Measurements from ENCODE around the gene TSKU.
"Not testable (repeated sequence)": the region's sequence is repeated elsewhere in the genome, so short reads cannot be mapped to it uniquely, and the experiment has no call there.

Gene TSKU

GRCh38 chr11:76825726-76826396, 42.7 kb downstream of the TSKU start:
- ChIA-PET CTCF (no interaction called here), POLR2A (no interaction called here)
- TF ChIP-seq CTCF (IDR thresholded peaks at IDR 0.05; ENCODE audit: control extremely low read depth, extremely low read depth, low read depth, missing control alignments), result no peak
- DNase-seq (ENCODE audit: extremely low spot score), result no peak

GRCh38 chr11:76826508-76826907, 43.4 kb downstream of the TSKU start:
- CTCF ChIA-PET; DNase-seq (ENCODE audit: extremely low spot score); POLR2A ChIA-PET: not testable (repeated sequence)

GRCh38 chr11:76827005-76827404, 43.8 kb downstream of the TSKU start:
- DNase-seq (ENCODE audit: extremely low spot score); POLR2A ChIA-PET; CTCF ChIA-PET: not testable (repeated sequence)

GRCh38 chr11:76830639-76831327, 47.6 kb downstream of the TSKU start:
- no peak for DNase-seq (ENCODE audit: extremely low spot score)
- ChIA-PET POLR2A (no interaction called here), CTCF (no interaction called here)
- TF ChIP-seq CTCF (IDR thresholded peaks at IDR 0.05; ENCODE audit: control extremely low read depth, extremely low read depth, low read depth, missing control alignments), result no peak

GRCh38 chr11:76831686-76832310, 48.6 kb downstream of the TSKU start:
- DNase-seq (ENCODE audit: extremely low spot score), result no peak
- ChIA-PET CTCF (no interaction called here), POLR2A (no interaction called here)
- no peak for TF ChIP-seq CTCF (IDR thresholded peaks at IDR 0.05; ENCODE audit: control extremely low read depth, extremely low read depth, low read depth, missing control alignments)

GRCh38 chr11:76832361-76832760, 49.2 kb downstream of the TSKU start:
- DNase-seq (ENCODE audit: extremely low spot score), result no peak
- CTCF ChIA-PET, result no interaction called here
- TF ChIP-seq CTCF (IDR thresholded peaks at IDR 0.05; ENCODE audit: control extremely low read depth, extremely low read depth, low read depth, missing control alignments), result no peak
- POLR2A ChIA-PET, result no interaction called here

- no peak for DNase-seq (ENCODE audit: extremely low spot score)
- no peak for TF ChIP-seq CTCF (IDR thresholded peaks at IDR 0.05; ENCODE audit: control extremely low read depth, extremely low read depth, low read depth, missing control alignments)
- ChIA-PET POLR2A (no interaction called here), CTCF (interaction anchor here (3.7 kb wide), 1 partner anchor 85 kb away, joined by 17 read pairs; no protein-coding TSS in a partner anchor)
Observed at GRCh38 chr11:76834151-76834550, 51.0 kb downstream of the TSKU start.

Measured in GM10248 (cell line).